ENCODE data around the gene TULP1. TPM values are rescaled to one million over a fixed set of nuclear protein-coding genes. Genes with fewer than 3 reads are reported as not detected.
"Not testable (repeated sequence)": the region's sequence is repeated elsewhere in the genome, so short reads cannot be mapped to it uniquely, and the experiment has no call there.

Gene TULP1
- polyA plus RNA-seq, 4 donors, result 1.8 to 3.5 (median 2.7) TPM

- no peak for DNase-seq (ENCODE audit: low read depth in 4 of 4, low spot score in 3 of 4)
Observed at GRCh38 chr6:35522660-35523658, 10.3 kb upstream of the TULP1 start.

- DNase-seq (ENCODE audit: low read depth in 4 of 4, low spot score in 3 of 4), result no peak
Observed at GRCh38 chr6:35522151-35522550, 9.5 kb upstream of the TULP1 start.

GRCh38 chr6:35521235-35521634 is 8.5 kb upstream of the TULP1 start:
- DNase-seq (ENCODE audit: low read depth in 4 of 4, low spot score in 3 of 4), result no peak

GRCh38 chr6:35519313-35520015 is 6.8 kb upstream of the TULP1 start:
- no peak for DNase-seq (ENCODE audit: low read depth in 4 of 4, low spot score in 3 of 4)

GRCh38 chr6:35518566-35519312 is 6.0 kb upstream of the TULP1 start:
- no peak for DNase-seq (ENCODE audit: low read depth in 4 of 4, low spot score in 3 of 4)

GRCh38 chr6:35517978-35518377 is 5.3 kb upstream of the TULP1 start:
- DNase-seq (ENCODE audit: low read depth in 4 of 4, low spot score in 3 of 4), result not testable (repeated sequence)

- no peak for DNase-seq (ENCODE audit: low read depth in 4 of 4, low spot score in 3 of 4)
Observed at GRCh38 chr6:35516712-35517111, 4.0 kb upstream of the TULP1 start.

- not testable (repeated sequence) for DNase-seq (ENCODE audit: low read depth in 4 of 4, low spot score in 3 of 4)
Observed at GRCh38 chr6:35515939-35516338, 3.2 kb upstream of the TULP1 start.

GRCh38 chr6:35514587-35514986 is 1.9 kb upstream of the TULP1 start:
- DNase-seq (ENCODE audit: low read depth in 4 of 4, low spot score in 3 of 4), result no peak

- no peak for DNase-seq (ENCODE audit: low read depth in 4 of 4, low spot score in 3 of 4)
Observed at GRCh38 chr6:35512006-35512405, 690 bp downstream of the TULP1 start.

- DNase-seq (ENCODE audit: low read depth in 4 of 4, low spot score in 3 of 4), result no peak
Observed at GRCh38 chr6:35511562-35511941, 1.1 kb downstream of the TULP1 start.

GRCh38 chr6:35510916-35511561 is 1.7 kb downstream of the TULP1 start:
- DNase-seq (ENCODE audit: low read depth in 4 of 4, low spot score in 3 of 4), result no peak

GRCh38 chr6:35508542-35508941 is 4.2 kb downstream of the TULP1 start:
- no peak for DNase-seq (ENCODE audit: low read depth in 4 of 4, low spot score in 3 of 4)

- DNase-seq (ENCODE audit: low read depth in 4 of 4, low spot score in 3 of 4), result no peak
Observed at GRCh38 chr6:35508027-35508426, 4.7 kb downstream of the TULP1 start.

- DNase-seq (ENCODE audit: low read depth in 4 of 4, low spot score in 3 of 4), result no peak
Observed at GRCh38 chr6:35507221-35507620, 5.5 kb downstream of the TULP1 start.

- DNase-seq (ENCODE audit: low read depth in 4 of 4, low spot score in 3 of 4), result no peak
Observed at GRCh38 chr6:35506536-35506935, 6.2 kb downstream of the TULP1 start.

- DNase-seq (ENCODE audit: low read depth in 4 of 4, low spot score in 3 of 4), result no peak
Observed at GRCh38 chr6:35505999-35506412, 6.7 kb downstream of the TULP1 start.

- DNase-seq (ENCODE audit: low read depth in 4 of 4, low spot score in 3 of 4), result no peak
Observed at GRCh38 chr6:35503534-35503933, 9.2 kb downstream of the TULP1 start.

- no peak for DNase-seq (ENCODE audit: low read depth in 4 of 4, low spot score in 3 of 4)
Observed at GRCh38 chr6:35501784-35502183, 10.9 kb downstream of the TULP1 start.

- DNase-seq (ENCODE audit: low read depth in 4 of 4, low spot score in 3 of 4), result no peak
Observed at GRCh38 chr6:35500782-35501181, 11.9 kb downstream of the TULP1 start.

- DNase-seq (ENCODE audit: low read depth in 4 of 4, low spot score in 3 of 4), result no peak
Observed at GRCh38 chr6:35499372-35499771, 13.3 kb downstream of the TULP1 start.
